Common myeloid progenitor, CD34-positive (primary cell): ENCODE data around the gene OR6K6. TPM values are rescaled to one million over a fixed set of nuclear protein-coding genes. Genes with fewer than 3 reads are reported as not detected.
A peak's percentile ranks its signal among the peaks of the same experiment; 100 is the strongest.

Experiments used
- CTCF ChIA-PET: fragments of 350-600 bp; sonication (Branson Sonifier 250); formaldehyde crosslinking; loops from one replicate; lab custom pipeline; 2021; ENCODE audit warnings: antibody characterized with exemption; lab: Charles Lee
- POLR2A ChIA-PET: fragments of 350-600 bp; sonication (Branson Sonifier 250); formaldehyde crosslinking; loops from one replicate; lab custom pipeline; 2021; ENCODE audit warnings: antibody characterized with exemption; lab: Charles Lee
- DNase-seq, 3 donors: peaks; one replicate each; pipeline versions ENCODE4 v3.0.0 to v3.0.0-alpha.2; 2013
- H3K27ac ChIP-seq, 2 experiments: 1 replicate in 1 of 2; 2 replicates in 1 of 2; pipeline ENCODE4 v1.7.0; 2013; ENCODE audit warnings: inconsistent platforms in 2 of 2, low read length in 2 of 2, mild to moderate bottlenecking in 2 of 2, low read depth in 1 of 2, moderate library complexity in 1 of 2; ENCODE audit not compliant: severe bottlenecking in 2 of 2, insufficient read depth in 1 of 2, poor library complexity in 1 of 2
- H3K27me3 ChIP-seq, 5 experiments: replicated peaks in 2 of 5; 1 replicate in 3 of 5; 2 replicates in 2 of 5; pipeline versions ENCODE4 v1.6.1 to v1.7.0; 2013; ENCODE audit warnings: low read length in 4 of 5, mild to moderate bottlenecking in 2 of 5, moderate library complexity in 2 of 5, inconsistent platforms in 1 of 5; ENCODE audit not compliant: insufficient read depth in 5 of 5, control insufficient read depth in 4 of 5
- H3K36me3 ChIP-seq, 4 experiments: 1 replicate in 2 of 4; 2 replicates in 2 of 4; pipeline versions ENCODE4 v1.6.1 to v1.7.0; 2013; ENCODE audit warnings: low read length in 3 of 4, control low read depth in 1 of 4, mild to moderate bottlenecking in 1 of 4; ENCODE audit not compliant: control insufficient read depth in 4 of 4, insufficient read depth in 4 of 4
- H3K4me1 ChIP-seq, 4 experiments: 1 replicate in 3 of 4; 2 replicates in 1 of 4; pipeline versions ENCODE4 v1.6.1 to v1.7.1; 2013; ENCODE audit warnings: low read length in 3 of 4, mild to moderate bottlenecking in 3 of 4, control low read depth in 1 of 4, inconsistent platforms in 1 of 4, moderate library complexity in 1 of 4; ENCODE audit not compliant: control insufficient read depth in 4 of 4, insufficient read depth in 4 of 4; ENCODE audit errors: control extremely low read depth in 1 of 4
- H3K4me3 ChIP-seq, 7 experiments: 1 replicate in 4 of 7; 2 replicates in 3 of 7; pipeline versions ENCODE4 v1.5.1 to v1.7.0; 2013; ENCODE audit warnings: mild to moderate bottlenecking in 7 of 7, low read length in 6 of 7, moderate library complexity in 6 of 7, inconsistent platforms in 2 of 7, low read depth in 2 of 7, control low read depth in 1 of 7; ENCODE audit not compliant: insufficient read depth in 4 of 7, control insufficient read depth in 1 of 7; ENCODE audit errors: extremely low read depth in 1 of 7
- H3K9me3 ChIP-seq, 5 experiments: 1 replicate in 4 of 5; 2 replicates in 1 of 5; pipeline versions ENCODE4 v1.6.1 to v1.7.1; 2013; ENCODE audit warnings: low read length in 4 of 5, mild to moderate bottlenecking in 2 of 5, inconsistent platforms in 1 of 5, low read depth in 1 of 5, moderate library complexity in 1 of 5; ENCODE audit not compliant: control insufficient read depth in 4 of 5, insufficient read depth in 2 of 5; ENCODE audit errors: control extremely low read depth in 1 of 5
- WGBS: methylation state at CpG from one replicate; pipeline ENCODE4 v1.1.5; 2013; ENCODE audit not compliant: insufficient coverage; 5-methylcytosine and 5-hydroxymethylcytosine counted together
- polyA plus RNA-seq: library from polyadenylated mRNA; unstranded; fragments of 120-200 nt; gene quantifications from one replicate; pipeline ENCODE4 v1.2.1, GENCODE V29; 2013

The OR6K6 gene, protein sequence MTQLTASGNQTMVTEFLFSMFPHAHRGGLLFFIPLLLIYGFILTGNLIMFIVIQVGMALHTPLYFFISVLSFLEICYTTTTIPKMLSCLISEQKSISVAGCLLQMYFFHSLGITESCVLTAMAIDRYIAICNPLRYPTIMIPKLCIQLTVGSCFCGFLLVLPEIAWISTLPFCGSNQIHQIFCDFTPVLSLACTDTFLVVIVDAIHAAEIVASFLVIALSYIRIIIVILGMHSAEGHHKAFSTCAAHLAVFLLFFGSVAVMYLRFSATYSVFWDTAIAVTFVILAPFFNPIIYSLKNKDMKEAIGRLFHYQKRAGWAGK
- polyA plus RNA-seq, result not detected

- H3K9me3 ChIP-seq, result no peaks in the 10 kb centered on the region
- no peak within 1 kb of the TSS for H3K27ac ChIP-seq
- no peaks in the 10 kb centered on the region for H3K36me3 ChIP-seq
- DNase-seq, result no peak
- ChIA-PET CTCF (interaction anchor here (1.2 kb wide), 1 partner anchor 29 kb away, joined by 3 read pairs; no protein-coding TSS in a partner anchor), POLR2A (no interaction called here)
- WGBS, result no CpG with 5 or more reads among the region's 2 CpGs
- H3K4me3 ChIP-seq, result no peak within 1 kb of the TSS
- H3K4me1 ChIP-seq, result no peaks in the 10 kb centered on the region
- H3K27me3 ChIP-seq, result no peaks in the 10 kb centered on the region
Measured at GRCh38 chr1:158754420-158754819, at the start of gene OR6K6. OR6K6 (plus strand) TSS chr1:158754720; CDS start chr1:158754888, 168 bp downstream.

GRCh38 chr1:158706096-158706495, 48.4 kb upstream of the OR6K6 start:
- no peak for DNase-seq
- Histone ChIP-seq H3K4me3 (no peak overlapping the region), H3K27ac (no peak overlapping the region), H3K9me3 (no peaks in the 10 kb centered on the region), H3K27me3 (no peaks in the 10 kb centered on the region), H3K4me1 (no peaks in the 10 kb centered on the region), H3K36me3 (no peaks in the 10 kb centered on the region)
- ChIA-PET CTCF (no interaction called here), POLR2A (interaction anchor here (0.6 kb wide), 1 partner anchor 17 kb away, joined by 4 read pairs; no protein-coding TSS in a partner anchor)
- 75% methylated on average over 1 of the region's 2 CpGs for WGBS

DNA sequence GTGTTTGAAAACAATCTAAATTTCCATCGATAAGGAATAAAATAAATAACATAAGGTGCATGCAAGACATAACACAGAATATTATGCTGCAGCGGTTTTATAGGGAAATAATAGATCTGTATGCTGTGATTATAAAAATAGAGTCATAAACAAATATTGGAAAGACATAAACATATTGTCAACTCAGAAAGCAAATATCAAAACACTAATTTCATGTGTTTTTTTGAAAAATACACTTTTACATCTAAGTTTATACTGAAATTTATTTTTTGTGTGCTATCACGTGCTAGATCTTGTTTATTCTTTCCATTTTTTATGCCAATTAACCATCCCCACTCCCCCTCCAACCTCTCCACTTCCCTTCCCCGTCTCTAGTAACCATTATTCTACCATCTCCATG, 43.4 kb upstream of the OR6K6 start:
- no peaks in the 10 kb centered on the region for H3K9me3 ChIP-seq
- H3K4me3 ChIP-seq, result no peak overlapping the region
- ChIA-PET POLR2A (no interaction called here), CTCF (no interaction called here)
- no peaks in the 10 kb centered on the region for H3K4me1 ChIP-seq
- H3K27me3 ChIP-seq, result no peaks in the 10 kb centered on the region
- no peak overlapping the region for H3K27ac ChIP-seq
- 67% methylated on average over 1 of the region's 4 CpGs for WGBS
- DNase-seq, result no peak
- H3K36me3 ChIP-seq, result no peaks in the 10 kb centered on the region

GRCh38 chr1:158714754-158715153, 39.8 kb upstream of the OR6K6 start:
- no peaks in the 10 kb centered on the region for H3K36me3 ChIP-seq
- H3K4me1 ChIP-seq, result no peaks in the 10 kb centered on the region
- WGBS, result 100% methylated on average over 1 of the region's 1 CpG
- no peak overlapping the region for H3K4me3 ChIP-seq
- ChIA-PET CTCF (interaction anchor here (0.6 kb wide), 1 partner anchor 22 kb away, joined by 3 read pairs; no protein-coding TSS in a partner anchor), POLR2A (no interaction called here)
- H3K27me3 ChIP-seq, result no peaks in the 10 kb centered on the region
- no peak for DNase-seq
- no peaks in the 10 kb centered on the region for H3K9me3 ChIP-seq
- H3K27ac ChIP-seq, result no peak overlapping the region

GRCh38 chr1:158716335-158716734, 38.2 kb upstream of the OR6K6 start:
- no peaks in the 10 kb centered on the region for H3K4me1 ChIP-seq
- no peaks in the 10 kb centered on the region for H3K36me3 ChIP-seq
- POLR2A ChIA-PET, result no interaction called here
- CTCF ChIA-PET, result no interaction called here
- no peak overlapping the region for H3K27ac ChIP-seq
- no peak overlapping the region for H3K4me3 ChIP-seq
- peak in 2 of 3 donors; percentile 32 to 41 for DNase-seq
- no peaks in the 10 kb centered on the region for H3K27me3 ChIP-seq
- no CpG with 5 or more reads among the region's 1 CpG for WGBS
- H3K9me3 ChIP-seq, result no peaks in the 10 kb centered on the region

GRCh38 chr1:158717344-158717743, 37.2 kb upstream of the OR6K6 start:
- ChIA-PET CTCF (no interaction called here), POLR2A (no interaction called here)
- Histone ChIP-seq H3K27me3 (no peaks in the 10 kb centered on the region), H3K27ac (no peak overlapping the region), H3K9me3 (no peaks in the 10 kb centered on the region), H3K36me3 (no peaks in the 10 kb centered on the region), H3K4me1 (no peaks in the 10 kb centered on the region), H3K4me3 (no peak overlapping the region)
- no peak for DNase-seq
- 100% methylated on average over 4 of the region's 6 CpGs for WGBS

- CTCF ChIA-PET, result no interaction called here
- H3K36me3 ChIP-seq, result no peaks in the 10 kb centered on the region
Measured at GRCh38 chr1:158719664-158720063, 34.9 kb upstream of the OR6K6 start.

More at GRCh38 chr1:158719664-158720063, 34.9 kb upstream of the OR6K6 start:
- Histone ChIP-seq H3K4me3 (no peak overlapping the region), H3K9me3 (no peaks in the 10 kb centered on the region), H3K27ac (no peak overlapping the region), H3K4me1 (no peaks in the 10 kb centered on the region), H3K27me3 (no peaks in the 10 kb centered on the region)
- DNase-seq, result no peak
- 83% methylated on average over 1 of the region's 3 CpGs for WGBS
- POLR2A ChIA-PET, result no interaction called here
